ENCODE results near the gene HP.

Gene HP

GRCh38 chr16:72091217-72091616 lies 36.9 kb downstream of the HP start:
- Mint-ChIP-seq H3K27me3 (ENCODE audit: low read depth) (no peaks in the 10 kb centered on the region), H3K4me3 (peak overlapping the region; percentile 17), H3K4me1 (ENCODE audit: low read depth) (peaks cover 34% of the 10 kb centered on the region), H3K27ac (peak overlapping the region; percentile 50), H3K9me3 (no peaks in the 10 kb centered on the region), H3K36me3 (ENCODE audit: low read depth) (peaks cover 29% of the 10 kb centered on the region)

DNA sequence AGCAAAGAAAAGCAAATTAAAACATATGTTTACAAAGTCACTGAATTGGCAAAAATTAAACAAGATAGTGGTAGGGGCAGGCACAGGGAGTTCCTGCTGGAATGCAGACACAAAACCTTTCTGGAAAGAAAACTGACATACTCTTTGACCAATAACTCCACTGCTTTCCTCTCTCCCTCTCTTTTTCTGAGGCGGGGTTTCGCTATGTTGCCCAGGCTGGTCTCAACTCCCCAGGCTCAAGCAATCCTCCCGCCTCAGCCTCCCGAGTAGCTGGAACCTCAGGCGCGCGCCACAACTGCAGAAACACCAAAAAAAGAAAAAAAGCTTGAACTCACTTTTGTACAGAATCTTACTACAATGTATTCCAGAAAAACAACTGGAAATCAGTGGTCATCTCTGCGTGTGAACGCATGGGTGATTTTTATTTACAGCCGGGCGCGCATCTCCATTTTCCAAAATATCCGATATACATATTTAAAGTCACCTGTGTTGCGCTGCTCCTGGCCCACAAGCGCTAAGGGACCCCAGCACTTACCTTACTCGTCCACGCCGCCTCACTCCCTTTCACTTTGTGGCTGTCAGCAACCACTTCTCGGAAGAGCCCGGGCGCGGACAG lies 38.6 kb downstream of the HP start:
- peaks cover 40% of the 10 kb centered on the region for H3K4me1 Mint-ChIP-seq (ENCODE audit: low read depth)

GRCh38 chr16:72093448-72094265 lies 39.4 kb downstream of the HP start, which contains the start of the genes DHX38 and TXNL4B:
Gene DHX38 (plus strand): TSS chr16:72093847. CDS start chr16:72096158, 2,311 bp downstream.
Gene TXNL4B (minus strand): TSS chr16:72093620. CDS start chr16:72090749, 2,871 bp downstream.
- H3K4me1 Mint-ChIP-seq (ENCODE audit: low read depth) = peaks cover 40% of the 10 kb centered on the region
- no peaks in the 10 kb centered on the region for H3K27me3 Mint-ChIP-seq (ENCODE audit: low read depth)
- H3K27ac Mint-ChIP-seq = peak within 1 kb of the TSS; percentile 98
- peak within 1 kb of the TSS; percentile 98 for H3K4me3 Mint-ChIP-seq
- H3K36me3 Mint-ChIP-seq (ENCODE audit: low read depth) = peaks cover 42% of the 10 kb centered on the region
- H3K9me3 Mint-ChIP-seq = no peaks in the 10 kb centered on the region

More for the DNA sequence above, 38.6 kb downstream of the HP start:
- H3K27ac Mint-ChIP-seq = peak overlapping the region; percentile 98
- H3K36me3 Mint-ChIP-seq (ENCODE audit: low read depth) = peaks cover 38% of the 10 kb centered on the region
- no peaks in the 10 kb centered on the region for H3K27me3 Mint-ChIP-seq (ENCODE audit: low read depth)
- H3K4me3 Mint-ChIP-seq = peak overlapping the region; percentile 98
- H3K9me3 Mint-ChIP-seq = no peaks in the 10 kb centered on the region

DNA sequence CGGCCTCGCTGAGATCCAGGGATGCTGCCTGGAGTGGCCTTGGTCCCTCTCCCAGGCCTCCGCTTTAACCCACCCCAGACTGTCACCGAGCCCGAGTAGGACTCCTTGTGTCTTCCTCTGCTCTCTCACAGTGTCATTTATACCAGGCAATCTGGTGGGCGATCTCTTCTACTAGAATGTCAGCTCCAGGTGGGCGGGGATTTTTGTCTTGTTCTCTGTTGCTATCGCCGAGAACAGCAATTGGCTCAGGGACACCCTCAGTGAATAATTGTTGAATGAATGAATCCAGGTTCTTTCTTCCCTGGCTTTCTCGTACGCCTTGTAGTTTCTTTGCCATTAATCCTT lies 39.9 kb downstream of the HP start:
- H3K36me3 Mint-ChIP-seq (ENCODE audit: low read depth) = peaks cover 41% of the 10 kb centered on the region
- H3K4me1 Mint-ChIP-seq (ENCODE audit: low read depth) = peaks cover 40% of the 10 kb centered on the region
- no peaks in the 10 kb centered on the region for H3K27me3 Mint-ChIP-seq (ENCODE audit: low read depth)
- H3K27ac Mint-ChIP-seq = peak overlapping the region; percentile 98
- H3K9me3 Mint-ChIP-seq = no peaks in the 10 kb centered on the region
- peak overlapping the region; percentile 98 for H3K4me3 Mint-ChIP-seq

DNA sequence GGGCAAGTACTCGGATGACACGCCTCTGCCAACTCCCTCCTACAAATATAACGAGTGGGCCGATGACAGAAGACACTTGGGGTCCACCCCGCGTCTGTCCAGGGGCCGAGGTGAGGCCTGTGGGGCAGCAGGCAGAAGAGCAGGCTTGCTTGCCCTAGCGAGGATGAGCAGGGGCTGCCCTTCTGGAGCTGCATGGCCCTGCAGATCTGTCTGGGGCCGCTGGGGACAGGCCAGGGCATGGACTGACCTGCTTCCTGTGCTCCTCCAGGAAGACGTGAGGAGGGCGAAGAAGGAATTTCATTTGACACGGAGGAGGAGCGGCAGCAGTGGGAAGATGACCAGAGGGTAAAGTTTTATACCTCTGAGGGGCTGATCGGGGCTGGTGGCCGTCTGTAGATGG lies 44.6 kb downstream of the HP start:
- Mint-ChIP-seq H3K4me1 (ENCODE audit: low read depth) (peaks cover 21% of the 10 kb centered on the region), H3K27ac (no peak overlapping the region), H3K9me3 (no peaks in the 10 kb centered on the region), H3K27me3 (ENCODE audit: low read depth) (no peaks in the 10 kb centered on the region), H3K36me3 (ENCODE audit: low read depth) (peaks cover 55% of the 10 kb centered on the region), H3K4me3 (no peak overlapping the region)

DNA sequence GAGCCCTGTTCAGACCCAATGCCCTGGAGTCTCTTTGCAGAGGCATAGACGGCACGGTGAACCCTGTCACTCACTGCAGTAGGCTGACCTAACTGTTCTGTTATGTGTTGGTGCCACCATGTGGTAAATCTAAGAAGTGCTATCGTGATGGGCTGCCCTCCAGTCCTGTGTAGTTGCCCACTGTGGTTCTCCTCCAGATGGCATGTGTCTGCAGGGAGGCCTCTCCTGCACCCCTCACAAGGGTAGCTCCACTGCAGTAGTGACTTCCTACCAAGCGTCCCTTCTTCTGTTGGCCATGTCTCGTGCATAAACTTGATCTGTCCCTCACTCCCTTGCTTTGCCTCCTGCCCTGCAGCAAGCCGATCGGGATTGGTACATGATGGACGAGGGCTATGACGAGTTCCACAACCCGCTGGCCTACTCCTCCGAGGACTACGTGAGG lies 45.1 kb downstream of the HP start:
- no peak overlapping the region for H3K4me3 Mint-ChIP-seq
- no peaks in the 10 kb centered on the region for H3K9me3 Mint-ChIP-seq
- H3K4me1 Mint-ChIP-seq (ENCODE audit: low read depth) = peaks cover 21% of the 10 kb centered on the region
- H3K27ac Mint-ChIP-seq = no peak overlapping the region
- H3K36me3 Mint-ChIP-seq (ENCODE audit: low read depth) = peaks cover 56% of the 10 kb centered on the region
- H3K27me3 Mint-ChIP-seq (ENCODE audit: low read depth) = no peaks in the 10 kb centered on the region

GRCh38 chr16:72101195-72101594 lies 46.9 kb downstream of the HP start:
- no peak overlapping the region for H3K4me3 Mint-ChIP-seq
- peaks cover 60% of the 10 kb centered on the region for H3K36me3 Mint-ChIP-seq (ENCODE audit: low read depth)
- H3K9me3 Mint-ChIP-seq = no peaks in the 10 kb centered on the region
- H3K27ac Mint-ChIP-seq = no peak overlapping the region
- H3K27me3 Mint-ChIP-seq (ENCODE audit: low read depth) = no peaks in the 10 kb centered on the region
- peaks cover 9% of the 10 kb centered on the region for H3K4me1 Mint-ChIP-seq (ENCODE audit: low read depth)

DNA sequence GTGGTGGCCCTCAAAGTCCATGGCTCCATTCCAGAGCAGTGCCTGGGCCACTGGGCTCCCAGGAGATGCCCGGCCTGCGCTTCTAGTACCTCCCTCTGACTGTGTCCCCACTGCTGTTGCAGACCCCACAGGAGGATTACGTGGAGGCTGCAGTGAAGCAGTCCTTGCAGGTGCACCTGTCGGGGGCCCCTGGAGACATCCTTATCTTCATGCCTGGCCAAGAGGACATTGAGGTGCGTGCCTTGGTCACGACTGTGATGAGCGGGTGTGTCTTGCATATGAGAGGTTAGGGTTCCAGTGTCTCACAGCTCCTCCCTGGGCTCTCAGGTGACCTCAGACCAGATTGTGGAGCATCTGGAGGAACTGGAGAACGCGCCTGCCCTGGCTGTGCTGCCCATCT lies 50.6 kb downstream of the HP start:
- H3K36me3 Mint-ChIP-seq (ENCODE audit: low read depth) = peaks cover 56% of the 10 kb centered on the region
- no peak overlapping the region for H3K4me3 Mint-ChIP-seq
- no peaks in the 10 kb centered on the region for H3K27me3 Mint-ChIP-seq (ENCODE audit: low read depth)
- H3K9me3 Mint-ChIP-seq = no peaks in the 10 kb centered on the region
- peaks cover 3% of the 10 kb centered on the region for H3K4me1 Mint-ChIP-seq (ENCODE audit: low read depth)
- H3K27ac Mint-ChIP-seq = no peak overlapping the region

DNA sequence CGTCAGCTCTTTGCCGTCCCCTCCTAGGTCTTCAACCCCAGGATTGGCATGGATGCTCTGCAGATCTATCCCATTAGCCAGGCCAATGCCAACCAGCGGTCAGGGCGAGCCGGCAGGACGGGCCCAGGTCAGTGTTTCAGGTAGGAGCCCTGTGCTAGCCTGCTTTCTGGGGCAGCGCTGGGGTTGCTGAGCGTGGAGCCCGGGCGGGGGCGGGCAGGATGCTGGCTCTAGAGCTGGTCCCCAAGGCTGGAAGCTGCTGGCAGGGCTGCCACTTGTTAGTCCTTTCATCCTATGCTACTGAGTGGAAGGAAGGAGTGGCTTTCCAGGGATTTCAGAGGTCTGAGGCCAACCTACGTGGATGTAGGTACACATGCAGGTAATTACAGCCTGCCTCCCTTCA lies 51.7 kb downstream of the HP start:
- Mint-ChIP-seq H3K36me3 (ENCODE audit: low read depth) (peaks cover 64% of the 10 kb centered on the region), H3K4me3 (no peak overlapping the region), H3K27me3 (ENCODE audit: low read depth) (no peaks in the 10 kb centered on the region), H3K27ac (no peak overlapping the region), H3K9me3 (no peaks in the 10 kb centered on the region), H3K4me1 (ENCODE audit: low read depth) (peaks cover 3% of the 10 kb centered on the region)

GRCh38 chr16:72107371-72107770 lies 53.1 kb downstream of the HP start:
- Mint-ChIP-seq H3K4me3 (no peak overlapping the region), H3K36me3 (ENCODE audit: low read depth) (peaks cover 66% of the 10 kb centered on the region), H3K27ac (no peak overlapping the region), H3K4me1 (ENCODE audit: low read depth) (peaks cover 3% of the 10 kb centered on the region), H3K9me3 (no peaks in the 10 kb centered on the region), H3K27me3 (ENCODE audit: low read depth) (no peaks in the 10 kb centered on the region)

- peaks cover 57% of the 10 kb centered on the region for H3K36me3 Mint-ChIP-seq (ENCODE audit: low read depth)
- no peak overlapping the region for H3K4me3 Mint-ChIP-seq
- no peaks in the 10 kb centered on the region for H3K9me3 Mint-ChIP-seq
- H3K27me3 Mint-ChIP-seq (ENCODE audit: low read depth) = no peaks in the 10 kb centered on the region
- no peak overlapping the region for H3K27ac Mint-ChIP-seq
- H3K4me1 Mint-ChIP-seq (ENCODE audit: low read depth) = no peaks in the 10 kb centered on the region
Measured at GRCh38 chr16:72108353-72109102, 54.2 kb downstream of the HP start.

DNA sequence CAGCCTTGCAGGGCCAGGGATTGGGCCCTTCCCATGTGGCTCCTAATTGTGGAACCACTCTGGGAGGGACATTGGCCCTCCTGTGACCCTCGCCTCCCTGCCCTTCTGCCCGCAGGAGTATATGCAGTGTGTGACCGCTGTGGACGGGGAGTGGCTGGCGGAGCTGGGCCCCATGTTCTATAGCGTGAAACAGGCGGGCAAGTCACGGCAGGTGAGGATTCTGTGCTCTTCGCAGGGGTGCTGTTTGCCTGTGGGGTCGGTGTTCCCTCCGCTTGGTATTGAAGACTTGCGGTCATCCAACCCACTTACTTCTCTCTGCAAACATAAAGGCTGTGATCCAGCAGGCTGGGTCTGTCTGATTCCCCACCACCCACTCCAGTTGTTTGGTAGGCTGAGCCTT lies 55.0 kb downstream of the HP start:
- H3K9me3 Mint-ChIP-seq = no peaks in the 10 kb centered on the region
- no peak overlapping the region for H3K4me3 Mint-ChIP-seq
- no peak overlapping the region for H3K27ac Mint-ChIP-seq
- H3K4me1 Mint-ChIP-seq (ENCODE audit: low read depth) = no peaks in the 10 kb centered on the region
- H3K27me3 Mint-ChIP-seq (ENCODE audit: low read depth) = no peaks in the 10 kb centered on the region
- H3K36me3 Mint-ChIP-seq (ENCODE audit: low read depth) = peaks cover 57% of the 10 kb centered on the region

GRCh38 chr16:72109966-72110530 lies 55.7 kb downstream of the HP start:
- H3K36me3 Mint-ChIP-seq (ENCODE audit: low read depth) = peaks cover 57% of the 10 kb centered on the region
- H3K9me3 Mint-ChIP-seq = no peaks in the 10 kb centered on the region
- H3K4me1 Mint-ChIP-seq (ENCODE audit: low read depth) = no peaks in the 10 kb centered on the region
- no peak overlapping the region for H3K27ac Mint-ChIP-seq
- H3K4me3 Mint-ChIP-seq = no peak overlapping the region
- H3K27me3 Mint-ChIP-seq (ENCODE audit: low read depth) = no peaks in the 10 kb centered on the region

Measured in T-helper 1 cell treated with Interleukin-12 subunit alpha and Interleukin-12 subunit beta and Interleukin-4 antibody, amounts not matched to agents 30 μg/mL and 1 μg/mL, for 36 hours (primary cell).